ENCODE measurements around the gene PAPLN.
A peak's percentile ranks its signal among the peaks of the same experiment; 100 is the strongest.
"Not testable (repeated sequence)": the region's sequence is repeated elsewhere in the genome, so short reads cannot be mapped to it uniquely, and the experiment has no call there.

Gene PAPLN

GRCh38 chr14:73293782-73294781 is 56.8 kb downstream of the PAPLN start:
- DNase-seq, result no peak

DNA sequence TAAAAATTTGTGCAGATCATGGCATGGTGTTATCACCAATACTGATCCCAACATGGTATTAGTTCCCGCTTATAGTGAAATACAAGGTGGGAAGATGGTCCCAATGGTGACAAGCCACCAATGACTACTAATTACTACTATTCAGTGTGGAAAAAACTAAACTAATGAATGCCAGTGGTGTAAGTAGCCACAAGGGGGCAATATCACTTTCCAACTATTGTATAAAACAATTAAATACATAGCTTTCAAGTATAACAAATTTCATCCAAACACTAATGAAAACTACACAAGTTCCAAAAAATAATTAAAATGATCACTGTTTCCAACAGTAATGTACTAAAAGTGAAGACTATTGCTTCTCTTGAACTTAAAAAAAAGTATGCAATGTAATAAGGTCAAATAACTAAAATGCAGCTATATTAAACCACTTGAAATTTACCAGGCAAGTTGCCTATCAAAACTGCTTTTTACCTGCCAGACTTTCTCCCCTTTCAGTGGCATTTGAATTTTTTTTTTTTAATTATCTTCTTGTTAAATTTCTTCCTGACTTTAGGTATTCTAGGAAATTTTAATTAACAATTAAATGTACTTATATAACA is 58.0 kb downstream of the PAPLN start:
- DNase-seq, result peak; percentile 87

DNA sequence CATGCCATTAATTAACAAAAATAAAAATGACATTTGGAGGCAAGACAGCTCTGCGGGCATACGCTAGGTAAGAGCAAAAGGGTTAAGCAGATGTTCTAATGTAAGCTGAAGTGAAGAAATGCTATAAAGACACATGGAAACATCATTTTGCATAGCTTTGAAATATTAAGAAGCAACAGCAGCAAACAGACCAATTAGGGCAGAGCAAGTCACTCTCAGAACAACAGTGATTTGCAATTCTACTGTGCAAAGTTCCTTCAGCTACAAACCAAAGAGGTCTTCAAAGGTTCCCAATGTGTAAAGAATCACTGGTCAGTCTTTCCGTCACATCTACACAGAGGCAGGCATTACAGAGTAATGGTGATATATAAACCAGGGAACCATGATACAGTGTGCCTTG is 68.2 kb downstream of the PAPLN start:
- no peak for DNase-seq

DNA sequence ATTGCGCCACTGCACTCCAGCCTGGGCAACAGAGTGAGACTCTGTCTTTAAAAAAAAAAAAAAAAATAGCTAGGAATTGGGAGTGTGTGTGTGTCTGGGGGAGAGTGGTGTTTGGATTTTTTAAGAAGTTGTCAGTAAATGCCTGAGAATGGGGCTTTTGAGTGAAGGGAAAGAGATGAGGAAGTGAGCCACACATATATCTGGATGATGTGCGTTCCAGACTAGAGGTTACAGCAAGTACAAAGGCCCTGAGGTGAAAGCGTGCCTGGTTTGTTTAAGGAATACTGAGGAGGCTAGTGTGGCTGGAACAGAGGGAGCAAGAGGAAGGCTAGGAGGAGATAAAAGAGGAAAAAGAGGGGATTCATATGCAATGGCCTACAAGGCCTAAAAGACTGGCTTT is 70.0 kb downstream of the PAPLN start:
- no peak for DNase-seq

- DNase-seq, result not testable (repeated sequence)
Observed at GRCh38 chr14:73309207-73309606, 71.9 kb downstream of the PAPLN start.

- DNase-seq, result no peak
Observed at GRCh38 chr14:73311708-73312030, 74.4 kb downstream of the PAPLN start.

- DNase-seq, result no peak
Observed at GRCh38 chr14:73312687-73313086, 75.4 kb downstream of the PAPLN start.

DNA sequence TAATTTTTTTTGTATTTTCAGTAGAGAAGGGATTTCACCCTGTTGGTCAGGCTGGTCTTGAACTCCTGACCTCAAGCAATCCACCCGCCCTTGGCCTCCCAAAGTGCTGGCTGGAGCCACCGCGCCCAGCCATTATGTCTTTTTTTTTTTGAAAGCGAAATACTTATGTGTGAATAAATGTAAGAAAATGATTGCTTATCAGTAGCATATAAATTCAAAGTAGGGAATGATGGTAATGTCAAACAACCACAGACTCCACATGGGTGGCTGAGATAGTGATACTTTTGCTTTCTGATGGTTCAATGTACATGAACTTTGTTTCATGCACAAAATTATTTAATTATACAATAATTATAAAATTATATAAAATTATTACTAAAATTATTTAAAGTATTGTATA is 75.8 kb downstream of the PAPLN start:
- DNase-seq, result no peak

- DNase-seq, result no peak
Observed at GRCh38 chr14:73323896-73324399, 86.6 kb downstream of the PAPLN start.
